HepG2 (cell line): ENCODE data around the gene EFL1. TPM values are rescaled to one million over a fixed set of nuclear protein-coding genes. Genes with fewer than 3 reads are reported as not detected.

Experiments
- ATF4 ChIP-seq, 2 experiments: fragments of 450-650 bp in 1 of 2; sonication (generic) in 1 of 2; formaldehyde crosslinking; IDR thresholded peaks; 2 replicates each; pipeline versions ENCODE4 v1.5.0 to v1.8.0; 2020 to 2022; ENCODE audit warnings: mild to moderate bottlenecking in 1 of 2, missing genetic modification reagents in 1 of 2
- CERS6 ChIP-seq: sonication (generic); formaldehyde crosslinking; IDR thresholded peaks from 2 replicates; pipeline ENCODE4 v1.5.0; 2020; ENCODE audit warnings: missing genetic modification reagents
- MXD1 ChIP-seq: sonication (generic); formaldehyde crosslinking; IDR thresholded peaks from 2 replicates; pipeline ENCODE4 v1.4.0; 2020; ENCODE audit warnings: mild to moderate bottlenecking, missing genetic modification reagents
- SATB2 ChIP-seq: sonication (generic); formaldehyde crosslinking; IDR thresholded peaks from 2 replicates; pipeline ENCODE4 v1.5.0; 2020; ENCODE audit warnings: missing genetic modification reagents
- SP5 ChIP-seq: IDR thresholded peaks from 2 replicates; pipeline ENCODE4 v1.6.1; 2016; ENCODE audit warnings: low read depth, borderline replicate concordance
- SRY ChIP-seq: sonication (generic); formaldehyde crosslinking; IDR thresholded peaks from 2 replicates; pipeline ENCODE4 v1.8.0; 2022; ENCODE audit warnings: mild to moderate bottlenecking, missing genetic modification reagents
- TFDP2 ChIP-seq: sonication (generic); formaldehyde crosslinking; IDR thresholded peaks from 2 replicates; pipeline ENCODE4 v1.4.0; 2020; ENCODE audit warnings: missing genetic modification reagents
- ZBTB43 ChIP-seq: sonication (generic); formaldehyde crosslinking; conservative IDR thresholded peaks from 2 replicates; pipeline ENCODE4 v1.4.0; 2020; ENCODE audit warnings: missing genetic modification reagents
- ZFP41 ChIP-seq: sonication (generic); formaldehyde crosslinking; IDR thresholded peaks from 2 replicates; pipeline ENCODE4 v1.4.0; 2020; ENCODE audit warnings: mild to moderate bottlenecking, missing genetic modification reagents, borderline replicate concordance
- ZNF234 ChIP-seq: sonication (generic); formaldehyde crosslinking; conservative IDR thresholded peaks from 2 replicates; pipeline ENCODE4 v1.5.1; 2020; ENCODE audit warnings: mild to moderate bottlenecking, missing genetic modification reagents
- ZNF563 ChIP-seq: sonication (generic); formaldehyde crosslinking; IDR thresholded peaks from 2 replicates; pipeline ENCODE4 v1.8.0; 2022; ENCODE audit warnings: mild to moderate bottlenecking, moderate library complexity, missing genetic modification reagents
- ZNF569 ChIP-seq: sonication (generic); formaldehyde crosslinking; IDR thresholded peaks from 2 replicates; pipeline ENCODE4 v1.5.0; 2020; ENCODE audit warnings: mild to moderate bottlenecking, missing genetic modification reagents, moderate library complexity, borderline replicate concordance
- ZNF589 ChIP-seq: sonication (generic); formaldehyde crosslinking; conservative IDR thresholded peaks from 2 replicates; pipeline ENCODE4 v1.8.0; 2022; ENCODE audit warnings: mild to moderate bottlenecking, moderate library complexity, missing genetic modification reagents
- ZNF691 ChIP-seq: sonication (generic); formaldehyde crosslinking; IDR thresholded peaks from 2 replicates; pipeline ENCODE4 v1.4.0; 2020; ENCODE audit warnings: missing genetic modification reagents, low read depth, mild to moderate bottlenecking, borderline replicate concordance
- ZNF891 ChIP-seq: sonication (generic); formaldehyde crosslinking; IDR thresholded peaks from 2 replicates; pipeline ENCODE4 v1.5.0; 2020; ENCODE audit warnings: mild to moderate bottlenecking, missing genetic modification reagents
- polyA plus RNA-seq, 8 experiments: library from polyadenylated mRNA; depleted of rRNA in 3 of 8; stranded (reverse) in 7 of 8; unstranded in 1 of 8; fragments of >200 nt; fragmentation: Illumina TruSeq in 4 of 8; extraction: Trizol in 4 of 8; gene quantifications; 2 replicates each; pipeline versions ENCODE4 v1.2.1 to v1.2.3, GENCODE V29; 2011 to 2016; ENCODE audit warnings: low read depth in 4 of 8, missing spikeins in 1 of 8, mixed read lengths in 1 of 8; ENCODE audit not compliant: insufficient read depth in 1 of 8
- total RNA-seq, 5 experiments: library from RNA; depleted of rRNA; stranded (reverse); fragments of >200 nt; fragmentation: Illumina TruSeq; extraction: Trizol; gene quantifications; 2 replicates each; pipeline ENCODE4 v1.2.3, GENCODE V29; 2016; ENCODE audit warnings: low read depth in 1 of 5
- TF ChIP-seq, protein P1 (sequence below): sonication (generic); formaldehyde crosslinking; IDR thresholded peaks from 2 replicates; pipeline ENCODE4 v1.4.0; 2020; ENCODE audit warnings: missing genetic modification reagents

Gene EFL1
- total and polyA plus RNA-seq, 2 of the 13 experiments (the other 11 are each of a cell fraction or from before 2014, with no cell fraction given): 6.4 to 12.0 TPM

DNA sequence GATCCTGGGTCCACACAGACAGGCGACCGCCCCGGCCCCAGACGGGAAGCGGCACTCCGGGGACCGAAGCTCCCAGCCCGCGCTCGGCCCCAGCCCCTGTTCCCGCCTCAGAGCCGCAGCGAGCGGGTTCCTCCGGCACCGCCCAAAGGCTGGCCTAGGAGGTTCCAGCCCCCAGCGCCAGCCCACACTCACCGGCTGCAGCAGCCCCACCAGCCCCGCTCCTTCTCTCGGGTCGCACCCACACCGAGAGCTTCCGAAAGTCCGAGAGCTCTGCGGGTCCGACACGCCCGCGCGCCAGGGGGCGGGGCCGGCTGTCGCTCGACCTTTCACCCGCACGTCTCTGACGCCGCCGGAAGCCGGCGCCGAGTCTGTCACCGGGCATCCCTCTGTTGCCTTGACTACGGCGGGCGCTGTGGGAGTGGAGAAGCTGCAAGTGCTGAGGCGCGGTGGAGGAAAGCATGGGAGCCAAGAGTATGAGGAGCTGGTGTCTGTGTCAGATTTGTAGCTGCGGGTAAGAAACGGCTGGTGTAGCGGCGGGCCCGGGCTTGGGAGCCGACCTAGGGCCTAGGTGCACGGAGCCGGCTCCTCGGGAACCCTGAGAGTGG lies at the start of gene EFL1, which contains the start of gene SAXO2 (continued):
- TF ChIP-seq, protein P1, sequence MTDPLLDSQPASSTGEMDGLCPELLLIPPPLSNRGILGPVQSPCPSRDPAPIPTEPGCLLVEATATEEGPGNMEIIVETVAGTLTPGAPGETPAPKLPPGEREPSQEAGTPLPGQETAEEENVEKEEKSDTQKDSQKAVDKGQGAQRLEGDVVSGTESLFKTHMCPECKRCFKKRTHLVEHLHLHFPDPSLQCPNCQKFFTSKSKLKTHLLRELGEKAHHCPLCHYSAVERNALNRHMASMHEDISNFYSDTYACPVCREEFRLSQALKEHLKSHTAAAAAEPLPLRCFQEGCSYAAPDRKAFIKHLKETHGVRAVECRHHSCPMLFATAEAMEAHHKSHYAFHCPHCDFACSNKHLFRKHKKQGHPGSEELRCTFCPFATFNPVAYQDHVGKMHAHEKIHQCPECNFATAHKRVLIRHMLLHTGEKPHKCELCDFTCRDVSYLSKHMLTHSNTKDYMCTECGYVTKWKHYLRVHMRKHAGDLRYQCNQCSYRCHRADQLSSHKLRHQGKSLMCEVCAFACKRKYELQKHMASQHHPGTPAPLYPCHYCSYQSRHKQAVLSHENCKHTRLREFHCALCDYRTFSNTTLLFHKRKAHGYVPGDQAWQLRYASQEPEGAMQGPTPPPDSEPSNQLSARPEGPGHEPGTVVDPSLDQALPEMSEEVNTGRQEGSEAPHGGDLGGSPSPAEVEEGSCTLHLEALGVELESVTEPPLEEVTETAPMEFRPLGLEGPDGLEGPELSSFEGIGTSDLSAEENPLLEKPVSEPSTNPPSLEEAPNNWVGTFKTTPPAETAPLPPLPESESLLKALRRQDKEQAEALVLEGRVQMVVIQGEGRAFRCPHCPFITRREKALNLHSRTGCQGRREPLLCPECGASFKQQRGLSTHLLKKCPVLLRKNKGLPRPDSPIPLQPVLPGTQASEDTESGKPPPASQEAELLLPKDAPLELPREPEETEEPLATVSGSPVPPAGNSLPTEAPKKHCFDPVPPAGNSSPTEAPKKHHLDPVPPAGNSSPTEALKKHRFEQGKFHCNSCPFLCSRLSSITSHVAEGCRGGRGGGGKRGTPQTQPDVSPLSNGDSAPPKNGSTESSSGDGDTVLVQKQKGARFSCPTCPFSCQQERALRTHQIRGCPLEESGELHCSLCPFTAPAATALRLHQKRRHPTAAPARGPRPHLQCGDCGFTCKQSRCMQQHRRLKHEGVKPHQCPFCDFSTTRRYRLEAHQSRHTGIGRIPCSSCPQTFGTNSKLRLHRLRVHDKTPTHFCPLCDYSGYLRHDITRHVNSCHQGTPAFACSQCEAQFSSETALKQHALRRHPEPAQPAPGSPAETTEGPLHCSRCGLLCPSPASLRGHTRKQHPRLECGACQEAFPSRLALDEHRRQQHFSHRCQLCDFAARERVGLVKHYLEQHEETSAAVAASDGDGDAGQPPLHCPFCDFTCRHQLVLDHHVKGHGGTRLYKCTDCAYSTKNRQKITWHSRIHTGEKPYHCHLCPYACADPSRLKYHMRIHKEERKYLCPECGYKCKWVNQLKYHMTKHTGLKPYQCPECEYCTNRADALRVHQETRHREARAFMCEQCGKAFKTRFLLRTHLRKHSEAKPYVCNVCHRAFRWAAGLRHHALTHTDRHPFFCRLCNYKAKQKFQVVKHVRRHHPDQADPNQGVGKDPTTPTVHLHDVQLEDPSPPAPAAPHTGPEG (CRISPR knock-in tag): no peak
- TF ChIP-seq SRY (CRISPR knock-in tag) (no peak), MXD1 (peak; percentile 42; the same call in 1 of the 2 replicates), ZBTB43 (CRISPR knock-in tag) (no peak), ZNF569 (CRISPR knock-in tag) (no peak), TFDP2 (peak; percentile 42; the same call in 1 of the 2 replicates), ZNF589 (CRISPR knock-in tag) (no peak), ATF4 (CRISPR knock-in tag; IDR thresholded peaks at IDR 0.05) (no peak), ZNF563 (CRISPR knock-in tag) (no peak), SATB2 (CRISPR knock-in tag) (no peak), CERS6 (no peak), ZFP41 (no peak), ZNF691 (no peak), SP5 (CRISPR knock-in tag) (peak; percentile 80), ZNF891 (no peak), ZNF234 (CRISPR knock-in tag) (no peak)
